NCI-H1436 (cell line): ENCODE measurements around the gene PIMREG.

Experiments
- DNase-seq: peaks from one replicate; lab custom pipeline; 2025; lab: John Stamatoyannopoulos, UW

Gene PIMREG

GRCh38 chr17:6437956-6438355 lies 6.3 kb upstream of the PIMREG start:
- no peak for DNase-seq

- peak; percentile 10 for DNase-seq
These were observed 4.3 kb upstream of the PIMREG start for GRCh38 chr17:6439951-6440350.

GRCh38 chr17:6442775-6443174 lies 1.5 kb upstream of the PIMREG start:
- no peak for DNase-seq

GRCh38 chr17:6444571-6445335 lies 498 bp downstream of the PIMREG start:
- DNase-seq = no peak

- no peak for DNase-seq
These were observed 2.4 kb downstream of the PIMREG start for GRCh38 chr17:6446516-6447100.

GRCh38 chr17:6448473-6448872 lies 4.2 kb downstream of the PIMREG start:
- DNase-seq = no peak

- DNase-seq = no peak
These were observed 5.1 kb downstream of the PIMREG start for GRCh38 chr17:6449307-6449706.

GRCh38 chr17:6450926-6451832 lies 6.9 kb downstream of the PIMREG start:
- no peak for DNase-seq

- no peak for DNase-seq
These were observed 8.4 kb downstream of the PIMREG start for GRCh38 chr17:6452471-6453266.

- DNase-seq = no peak
These were observed 9.2 kb downstream of the PIMREG start for GRCh38 chr17:6453279-6454024.

GRCh38 chr17:6454495-6455320 lies 10.5 kb downstream of the PIMREG start:
- no peak for DNase-seq

- peak; percentile 43 for DNase-seq
These were observed 11.1 kb downstream of the PIMREG start for GRCh38 chr17:6455321-6455705.

- no peak for DNase-seq
These were observed 12.1 kb downstream of the PIMREG start for GRCh38 chr17:6456321-6456720.

- no peak for DNase-seq
These were observed 12.8 kb downstream of the PIMREG start for GRCh38 chr17:6456914-6457687.

- no peak for DNase-seq
These were observed 13.6 kb downstream of the PIMREG start for GRCh38 chr17:6457688-6458459.

- DNase-seq = no peak
These were observed 14.2 kb downstream of the PIMREG start for GRCh38 chr17:6458460-6458950.

GRCh38 chr17:6460531-6461161 lies 16.4 kb downstream of the PIMREG start:
- DNase-seq = no peak

GRCh38 chr17:6461246-6461645 lies 17.0 kb downstream of the PIMREG start:
- DNase-seq = no peak
